ENCODE data around the gene TMCC1.

DNA sequence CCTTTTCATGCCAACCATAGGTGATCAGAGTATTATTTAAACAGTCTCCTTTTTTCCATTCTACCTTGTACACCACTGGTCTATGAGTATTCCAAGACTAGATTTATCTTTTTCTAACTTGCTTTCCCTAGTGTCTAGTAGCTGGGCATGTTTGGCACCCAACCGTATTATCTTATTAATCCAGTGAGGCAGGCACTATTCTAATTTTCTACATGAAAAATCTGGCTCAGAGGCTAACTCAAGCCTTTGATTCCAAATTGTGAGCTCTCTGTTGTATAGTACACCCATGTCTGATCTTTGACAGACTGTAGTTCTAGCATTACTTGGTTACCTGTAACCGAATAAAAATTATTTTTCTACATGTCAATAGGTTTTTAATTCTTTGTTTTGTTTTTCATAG is 210.3 kb downstream of the TMCC1 start:
- TF ChIP-seq, protein P1, sequence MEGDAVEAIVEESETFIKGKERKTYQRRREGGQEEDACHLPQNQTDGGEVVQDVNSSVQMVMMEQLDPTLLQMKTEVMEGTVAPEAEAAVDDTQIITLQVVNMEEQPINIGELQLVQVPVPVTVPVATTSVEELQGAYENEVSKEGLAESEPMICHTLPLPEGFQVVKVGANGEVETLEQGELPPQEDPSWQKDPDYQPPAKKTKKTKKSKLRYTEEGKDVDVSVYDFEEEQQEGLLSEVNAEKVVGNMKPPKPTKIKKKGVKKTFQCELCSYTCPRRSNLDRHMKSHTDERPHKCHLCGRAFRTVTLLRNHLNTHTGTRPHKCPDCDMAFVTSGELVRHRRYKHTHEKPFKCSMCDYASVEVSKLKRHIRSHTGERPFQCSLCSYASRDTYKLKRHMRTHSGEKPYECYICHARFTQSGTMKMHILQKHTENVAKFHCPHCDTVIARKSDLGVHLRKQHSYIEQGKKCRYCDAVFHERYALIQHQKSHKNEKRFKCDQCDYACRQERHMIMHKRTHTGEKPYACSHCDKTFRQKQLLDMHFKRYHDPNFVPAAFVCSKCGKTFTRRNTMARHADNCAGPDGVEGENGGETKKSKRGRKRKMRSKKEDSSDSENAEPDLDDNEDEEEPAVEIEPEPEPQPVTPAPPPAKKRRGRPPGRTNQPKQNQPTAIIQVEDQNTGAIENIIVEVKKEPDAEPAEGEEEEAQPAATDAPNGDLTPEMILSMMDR (IDR thresholded peaks at IDR 0.05), result no peak
- TF ChIP-seq POLR2A (IDR thresholded peaks at IDR 0.05), result no peak
